NOMO-1 treated with dmso at 0.1 percent for 144 hours (cell line): ENCODE data around the gene ENO2.

Experiments used
- DNase-seq: peaks from one replicate; lab custom pipeline; 2025; ENCODE audit not compliant: unreplicated experiment; lab: John Stamatoyannopoulos, UW

ENO2 gene

GRCh38 chr12:6959805-6960592 is 45.6 kb downstream of the ENO2 start:
- DNase-seq: no peak

DNA sequence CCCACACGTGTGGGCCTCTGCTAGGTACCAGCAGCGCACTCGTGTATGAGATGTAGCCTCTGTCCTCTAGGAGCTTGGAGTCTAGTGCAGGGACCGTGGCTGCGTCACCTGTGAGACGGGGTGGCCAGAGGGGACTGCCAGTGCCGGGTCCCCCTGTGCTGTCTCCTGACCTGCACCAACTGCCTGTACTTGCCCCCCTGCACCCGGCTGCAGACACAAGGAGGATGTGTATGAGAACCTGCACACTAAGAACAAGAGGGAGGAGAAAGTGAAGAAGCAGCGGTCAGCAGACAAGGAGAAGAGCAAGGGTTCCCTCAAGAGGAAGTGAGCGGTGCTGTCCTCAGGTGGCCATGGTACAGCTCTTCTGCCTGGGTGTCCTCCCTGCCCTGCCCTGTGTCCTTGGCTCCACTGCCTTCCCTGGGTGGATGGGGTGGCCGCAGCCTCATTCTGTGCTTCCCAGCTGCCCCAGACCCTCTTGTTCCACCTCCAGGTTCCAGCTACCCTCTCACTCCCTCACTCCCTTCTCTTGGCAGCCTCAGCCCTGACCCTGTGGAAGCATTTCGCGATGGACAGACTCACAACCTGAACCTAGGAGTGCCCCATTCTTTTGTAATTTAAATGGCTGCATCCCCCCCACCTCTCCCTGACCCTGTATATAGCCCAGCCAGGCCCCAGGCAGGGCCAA is 46.4 kb downstream of the ENO2 start:
- peak; percentile 52 for DNase-seq

GRCh38 chr12:6961278-6961694 is 46.9 kb downstream of the ENO2 start:
- no peak for DNase-seq

DNA sequence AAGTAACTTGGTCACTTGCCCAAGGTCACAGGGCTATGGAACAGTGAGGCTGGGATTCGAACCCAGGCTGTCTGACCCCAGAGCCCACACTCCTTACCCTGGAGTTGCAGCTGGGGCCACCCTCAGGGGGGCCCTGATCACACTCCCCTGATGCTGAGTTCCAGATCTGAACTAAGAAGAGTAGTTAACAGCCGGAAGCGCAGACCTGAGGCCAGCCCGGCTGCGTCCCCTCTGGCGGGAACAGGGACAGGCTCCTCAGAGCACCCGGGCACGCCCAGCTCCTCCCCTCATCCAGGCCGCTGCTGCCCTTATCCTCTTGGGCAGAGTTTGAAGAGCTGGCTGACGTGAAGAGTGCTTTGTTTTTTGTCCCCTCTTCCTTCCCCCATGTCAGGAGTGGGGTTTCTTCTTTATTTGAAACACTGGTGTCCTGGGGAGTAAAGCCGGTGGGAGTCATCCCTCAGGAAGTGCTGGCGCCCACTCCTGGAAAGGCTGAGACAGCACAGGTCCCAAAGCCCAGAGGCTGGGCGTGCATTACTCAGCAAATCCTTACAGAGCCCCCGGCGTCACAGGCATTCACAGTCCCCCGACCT is 47.4 kb downstream of the ENO2 start:
- DNase-seq: peak; percentile 78

DNA sequence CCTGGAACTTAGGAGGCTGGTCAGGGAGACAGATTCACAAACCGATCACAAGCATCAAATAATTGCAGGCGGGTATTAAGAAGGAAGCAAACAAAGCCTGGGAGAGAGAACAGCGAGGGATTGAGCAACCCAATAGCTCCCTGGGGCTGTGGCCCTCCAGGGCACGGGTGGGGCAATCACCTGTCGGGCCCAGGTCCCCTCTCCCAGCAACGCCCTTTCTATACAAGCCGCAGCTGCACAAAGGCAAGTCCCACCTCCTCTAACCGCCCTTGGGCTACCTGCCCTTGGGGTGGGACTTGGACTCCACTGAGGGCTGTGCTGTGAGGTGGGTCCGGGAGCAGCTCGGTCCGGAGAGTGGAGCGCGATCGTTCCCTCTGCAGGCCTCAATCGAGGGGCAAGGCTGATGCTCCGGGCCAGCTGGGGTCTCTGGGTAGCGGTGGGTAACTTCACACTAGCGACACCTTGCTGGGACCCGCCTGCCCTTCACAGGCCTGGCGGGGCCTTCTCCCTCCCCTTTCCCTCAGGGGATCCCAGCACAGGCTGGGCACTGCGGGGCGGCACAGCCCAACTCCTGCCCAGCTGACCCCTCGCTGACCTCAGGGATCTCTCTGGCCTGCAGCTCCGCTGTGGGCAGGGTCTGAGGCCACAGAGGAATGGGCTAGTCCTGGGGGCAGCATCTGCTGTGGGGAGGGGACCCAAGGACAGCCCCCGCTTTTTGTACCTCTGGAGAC is 48.1 kb downstream of the ENO2 start:
- DNase-seq: no peak

- no peak for DNase-seq
These were observed 48.8 kb downstream of the ENO2 start for GRCh38 chr12:6963016-6963731.

GRCh38 chr12:6963791-6964413 is 49.5 kb downstream of the ENO2 start:
- DNase-seq: no peak

GRCh38 chr12:6964605-6965025 is 50.2 kb downstream of the ENO2 start:
- DNase-seq: no peak

DNA sequence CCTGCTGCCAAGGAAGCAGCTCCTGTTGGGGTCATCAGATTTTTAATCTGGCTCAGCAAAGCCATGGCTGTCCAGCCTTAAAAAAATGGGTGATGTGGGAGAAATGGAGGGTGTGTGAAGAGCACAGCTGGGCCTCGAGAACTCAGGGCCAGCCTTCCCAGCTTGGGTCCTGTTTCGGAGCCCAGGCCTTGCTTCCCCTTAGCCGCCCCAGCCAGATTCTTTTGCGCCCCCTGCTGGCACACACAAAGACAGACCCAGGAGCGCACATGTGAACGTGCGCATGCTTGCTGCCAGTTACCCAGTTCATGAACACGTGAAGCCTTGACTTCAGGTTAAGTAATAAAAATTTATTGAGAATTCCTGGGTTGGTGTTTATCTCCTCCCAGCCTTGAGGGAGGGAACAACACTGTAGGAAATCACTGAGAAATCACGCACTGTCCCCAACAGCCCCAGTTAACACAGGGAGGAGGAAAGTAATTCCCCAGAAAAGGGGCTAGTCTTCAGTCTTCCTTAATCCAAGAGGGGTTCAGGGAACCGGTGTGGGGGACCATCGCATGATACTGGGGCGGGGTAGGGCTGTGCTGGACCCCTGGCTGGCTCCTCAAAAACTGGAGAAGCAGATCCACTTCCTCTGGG is 50.8 kb downstream of the ENO2 start:
- DNase-seq: peak; percentile 77

GRCh38 chr12:6965714-6966113 is 51.3 kb downstream of the ENO2 start:
- no peak for DNase-seq

DNA sequence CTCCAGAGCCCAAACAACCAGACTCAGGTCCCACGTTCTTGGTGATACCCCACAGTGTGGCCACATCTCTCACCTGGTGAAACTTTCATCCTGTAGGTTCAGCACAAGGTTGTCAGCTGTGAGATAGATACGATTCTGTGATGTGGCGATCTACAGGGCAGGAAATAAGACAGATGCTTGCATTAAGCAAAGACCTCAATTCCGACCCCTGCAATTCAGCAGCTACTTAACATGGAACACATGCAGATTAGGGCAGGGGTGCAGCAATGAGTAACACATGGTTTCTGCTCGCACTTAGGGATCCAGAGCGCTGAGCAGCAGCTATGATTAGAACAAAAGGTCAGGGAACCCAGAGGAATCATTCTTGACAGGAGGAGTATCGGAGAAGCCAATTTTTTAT is 52.0 kb downstream of the ENO2 start:
- no peak for DNase-seq

DNA sequence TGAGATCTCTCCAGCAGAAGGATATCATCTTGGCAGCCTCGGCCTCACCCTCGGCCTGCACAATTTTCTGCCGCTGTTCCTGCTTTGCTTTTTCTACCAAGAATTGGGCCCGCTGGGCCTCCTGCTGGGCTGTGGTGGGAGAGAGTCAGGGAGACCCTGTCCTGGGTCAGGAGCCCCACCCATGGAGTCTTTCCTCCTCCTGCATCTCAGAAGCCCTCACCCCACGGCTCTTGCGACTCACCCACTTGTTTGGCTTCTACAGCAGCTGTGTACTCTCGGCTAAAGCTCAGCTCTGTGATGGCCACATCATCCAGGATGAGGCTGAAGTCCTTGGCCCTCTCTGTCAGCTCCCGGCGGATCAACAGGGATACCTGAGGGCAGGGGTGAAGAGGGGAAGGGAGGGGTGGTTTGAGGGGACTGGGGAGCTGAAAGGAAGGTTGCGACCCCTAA is 53.3 kb downstream of the ENO2 start:
- DNase-seq: no peak

DNA sequence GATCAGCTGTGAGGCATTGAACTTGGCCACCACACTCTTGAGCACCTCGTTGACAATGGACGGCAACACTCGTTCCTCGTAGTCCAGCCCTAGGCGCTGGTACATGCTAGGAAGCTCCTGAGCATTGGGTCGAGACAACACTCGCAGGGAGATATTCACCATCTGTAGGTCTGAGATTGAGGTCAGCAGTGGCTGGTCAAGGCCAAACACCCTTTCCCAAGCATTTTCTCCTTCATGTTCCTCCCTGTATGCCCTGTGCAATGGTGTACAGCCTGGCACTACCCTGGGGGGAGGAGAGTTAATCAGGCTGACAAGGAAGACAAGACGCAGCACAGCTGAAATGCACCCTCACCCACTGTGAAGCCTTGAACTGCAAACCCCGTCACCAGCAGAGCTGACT is 54.0 kb downstream of the ENO2 start:
- no peak for DNase-seq

- DNase-seq: no peak
These were observed 55.7 kb downstream of the ENO2 start for GRCh38 chr12:6970096-6970527.
